LHCN-M2 (cell line): ENCODE data around the gene IL17C. TPM values are rescaled to one million over a fixed set of nuclear protein-coding genes. Genes with fewer than 3 reads are reported as not detected.
A peak's percentile ranks its signal among the peaks of the same experiment; 100 is the strongest.
"Not testable (repeated sequence)": the region's sequence is repeated elsewhere in the genome, so short reads cannot be mapped to it uniquely, and the experiment has no call there.

Experiments used
- DNase-seq: peaks from one replicate; pipeline ENCODE4 v3.0.0-alpha.2; 2012; ENCODE audit warnings: low read depth
- total RNA-seq: library from RNA; depleted of rRNA; stranded (reverse); fragments of >200 nt; gene quantifications from 2 replicates; pipeline ENCODE4 v1.2.3, GENCODE V29; 2014

Gene IL17C
- total RNA-seq, 1 experiment from 2014 or later, result not detected

DNA sequence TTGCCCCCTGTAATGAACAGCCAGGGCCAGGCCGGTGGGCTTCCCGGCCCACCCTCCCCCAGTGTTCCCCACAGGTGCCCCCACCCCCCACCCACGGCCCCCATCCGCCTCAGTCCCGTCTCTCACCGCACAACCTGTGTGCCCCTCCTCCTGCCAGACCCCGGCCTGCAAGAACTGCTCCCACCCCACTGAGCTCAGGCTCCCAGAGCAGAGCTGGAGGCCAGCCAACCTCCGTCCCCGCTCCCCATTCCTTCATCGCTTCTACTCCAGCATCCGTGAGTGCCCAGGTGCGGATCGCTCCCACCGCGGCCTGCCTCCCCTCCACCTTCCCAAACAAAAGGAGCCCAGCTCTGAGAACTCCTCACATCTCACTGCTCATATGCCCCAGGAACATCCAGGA lies 20.3 kb downstream of the IL17C start:
- no peak for DNase-seq

DNA sequence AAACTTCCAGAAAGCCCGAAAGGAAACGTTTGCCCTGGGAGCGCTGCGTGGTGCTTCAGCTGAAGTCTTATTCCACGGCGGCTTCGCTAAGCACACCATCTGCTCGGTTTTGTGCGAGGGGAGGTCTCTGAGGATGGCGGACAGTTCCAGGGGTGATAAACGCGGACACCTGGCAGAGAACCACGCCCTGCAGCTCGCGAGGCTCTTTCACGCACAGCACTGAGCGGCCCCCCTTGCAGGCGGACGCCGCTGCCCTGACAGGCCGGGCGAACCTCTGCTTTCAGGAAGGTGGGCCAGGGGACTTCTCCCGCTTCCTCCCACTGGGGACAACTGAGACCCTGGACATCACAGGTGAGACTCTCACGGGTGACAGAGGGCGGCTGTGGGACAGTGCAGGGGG lies 20.8 kb downstream of the IL17C start:
- no peak for DNase-seq

DNA sequence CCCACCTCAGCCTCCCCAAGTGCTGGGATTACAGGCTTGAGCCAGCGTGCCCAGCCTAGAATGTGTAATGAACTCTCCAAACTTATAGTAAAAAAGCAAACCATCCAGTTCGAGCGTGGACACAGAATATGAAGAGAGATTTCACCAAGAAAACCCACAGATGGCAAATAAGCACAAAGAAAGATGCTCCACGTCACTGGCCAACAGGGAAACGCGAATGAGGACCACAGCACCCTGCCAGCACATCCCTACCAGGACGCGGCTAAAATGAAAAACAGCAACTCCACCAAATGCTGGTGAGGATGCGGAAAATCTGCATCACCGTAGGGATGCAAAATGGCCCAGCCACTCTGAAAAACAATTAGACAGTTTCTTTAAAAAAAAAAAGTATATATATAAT lies 23.1 kb downstream of the IL17C start:
- no peak for DNase-seq

DNA sequence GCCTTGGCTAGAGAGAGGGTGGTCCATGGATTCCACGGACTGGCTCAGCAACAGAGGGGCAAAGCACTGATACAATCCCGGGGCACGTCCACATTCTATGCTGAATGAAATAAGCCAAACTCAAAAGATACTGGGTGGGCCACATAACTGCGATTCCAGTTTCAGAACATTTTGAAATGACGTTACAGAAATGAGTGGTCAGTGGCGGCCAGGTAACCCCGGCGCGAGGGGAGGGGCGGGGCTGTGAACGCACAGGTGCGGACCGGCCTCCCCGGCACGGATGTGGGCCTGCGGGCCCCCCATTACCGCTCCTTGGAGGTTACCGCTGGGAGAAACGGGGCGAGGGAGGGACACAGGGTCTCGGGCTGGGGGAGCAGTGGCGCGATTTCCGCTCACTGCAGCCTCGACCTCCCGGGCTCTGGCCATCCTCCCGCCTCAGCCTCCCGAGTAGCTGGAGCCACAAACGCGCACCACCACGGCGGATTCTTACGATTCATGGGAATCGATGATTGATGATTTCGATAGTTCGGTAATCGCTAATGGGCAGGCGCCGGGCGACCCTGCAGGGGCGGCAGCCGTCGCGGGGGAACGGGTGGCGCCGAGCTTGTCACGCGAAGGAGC lies 24.0 kb downstream of the IL17C start:
- no peak for DNase-seq

DNA sequence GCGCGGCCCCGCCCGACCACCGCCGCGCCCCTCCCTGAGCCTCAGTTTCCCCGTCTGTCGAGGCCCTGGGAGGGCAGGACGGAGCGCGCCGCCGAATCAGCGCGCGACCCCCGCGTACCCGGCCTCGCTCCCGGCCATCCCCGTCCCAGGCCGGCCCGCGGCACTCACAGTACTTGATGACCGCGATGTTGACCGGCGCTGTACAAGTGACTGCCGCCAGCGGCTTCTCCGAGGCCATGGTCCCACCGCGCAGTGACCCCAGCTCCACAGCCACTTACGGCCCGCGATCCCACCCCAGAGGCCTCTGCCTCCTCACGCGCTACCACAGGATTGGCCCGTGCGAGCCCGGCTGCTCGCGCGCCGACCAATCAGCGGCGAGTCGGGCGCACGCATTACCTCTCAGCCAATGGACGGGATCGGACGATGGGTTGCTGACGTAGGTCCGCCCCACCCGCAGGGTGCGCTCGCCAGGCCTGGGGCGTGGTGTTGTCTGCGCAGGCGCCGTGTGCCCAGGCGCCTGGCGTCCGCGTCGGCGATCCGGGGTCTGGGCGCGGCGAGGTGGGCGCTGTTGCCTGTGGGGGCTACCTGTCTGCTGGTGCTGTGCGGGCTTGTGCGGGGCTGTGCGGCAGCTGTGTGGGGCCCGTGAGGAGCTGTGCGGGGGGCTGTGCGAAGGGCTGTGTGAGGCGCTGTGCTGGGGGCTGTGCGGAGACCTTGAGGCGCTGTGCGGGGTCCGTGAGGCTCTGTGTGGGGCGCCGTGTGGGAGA lies 24.7 kb downstream of the IL17C start, which contains the start of gene MVD:
Gene MVD (minus strand): TSS at position 249 of the 764 bp plus-strand sequence. CDS start 11 bp downstream, at position 238.
- peak; percentile 96 for DNase-seq

DNA sequence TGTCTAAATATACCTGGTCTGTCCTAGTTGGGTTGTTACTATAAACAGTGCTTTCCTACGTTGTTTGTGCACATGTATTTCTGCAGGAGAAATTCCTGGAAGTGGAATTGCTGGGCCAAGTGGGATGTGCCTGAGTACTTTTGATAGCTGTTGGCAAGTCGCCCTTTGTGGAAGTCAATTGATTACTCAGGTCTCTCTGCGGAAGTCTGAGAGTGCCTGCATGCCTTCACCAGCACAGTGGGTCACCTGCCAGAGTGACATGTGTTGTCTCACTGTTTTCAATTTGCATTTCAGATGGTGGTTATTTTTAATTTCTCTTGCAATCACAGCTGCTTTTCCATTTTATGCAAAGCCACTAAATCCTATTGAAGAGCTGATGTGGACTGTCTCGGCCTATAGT lies 26.8 kb downstream of the IL17C start:
- DNase-seq, result no peak

DNA sequence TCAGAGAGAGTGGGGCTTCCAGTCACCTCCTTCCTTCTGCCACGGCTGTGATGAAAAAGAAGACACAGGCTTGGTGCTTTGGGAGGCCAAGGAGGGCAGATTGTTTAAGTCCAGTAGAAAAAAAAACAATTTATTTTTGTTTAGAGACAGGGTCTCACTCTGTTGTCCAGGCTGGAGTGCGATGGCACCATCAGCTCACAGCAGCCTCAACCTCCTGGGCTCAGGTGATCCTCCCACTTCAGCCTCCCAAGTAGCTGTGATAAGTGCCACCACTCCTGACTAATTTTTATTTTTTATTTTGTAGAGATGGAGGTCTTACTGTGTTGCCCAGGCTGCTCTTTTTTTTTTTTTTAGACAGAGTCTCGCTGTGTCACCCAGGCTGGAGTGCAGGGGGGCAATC lies 27.2 kb downstream of the IL17C start:
- no peak for DNase-seq

DNA sequence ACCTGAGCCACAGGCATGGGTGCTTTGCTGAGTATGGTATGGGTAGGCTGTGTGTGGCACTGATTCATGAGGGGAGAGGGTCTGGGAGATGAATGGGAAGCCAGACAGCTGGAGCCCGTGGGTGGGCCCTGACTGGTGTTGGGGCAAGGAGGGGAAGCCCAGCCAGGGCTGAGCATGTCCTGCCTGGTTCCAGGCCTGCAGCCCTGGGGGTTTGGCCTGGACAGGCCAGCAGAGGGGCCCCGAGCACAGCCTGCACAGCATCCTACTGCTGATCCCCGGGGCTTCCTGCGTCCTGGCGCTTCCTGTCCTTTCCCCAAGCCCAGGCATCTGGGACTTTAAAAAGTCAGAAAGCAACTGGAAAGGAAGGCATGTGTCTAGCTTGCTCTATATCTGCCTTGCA lies 29.1 kb downstream of the IL17C start:
- no peak for DNase-seq

DNA sequence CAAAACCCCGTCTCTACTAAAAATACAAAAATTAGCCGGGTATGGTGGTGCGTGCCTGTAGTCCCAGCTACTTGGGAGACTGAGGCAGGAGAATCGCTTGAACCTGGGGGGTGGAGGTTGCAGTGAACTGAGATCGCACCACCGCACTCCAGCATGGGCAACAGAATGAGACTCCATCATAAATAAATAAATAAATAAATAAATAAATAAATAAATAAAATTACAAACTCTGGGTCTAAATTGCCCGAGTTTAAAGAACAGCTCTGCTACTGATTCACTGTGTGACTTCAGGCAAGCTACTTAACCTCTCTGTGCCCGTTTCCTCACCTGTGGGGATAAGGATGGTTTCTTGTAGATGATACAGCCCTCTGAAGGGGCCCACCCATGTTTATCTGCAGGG lies 31.1 kb downstream of the IL17C start:
- DNase-seq, result not testable (repeated sequence)

DNA sequence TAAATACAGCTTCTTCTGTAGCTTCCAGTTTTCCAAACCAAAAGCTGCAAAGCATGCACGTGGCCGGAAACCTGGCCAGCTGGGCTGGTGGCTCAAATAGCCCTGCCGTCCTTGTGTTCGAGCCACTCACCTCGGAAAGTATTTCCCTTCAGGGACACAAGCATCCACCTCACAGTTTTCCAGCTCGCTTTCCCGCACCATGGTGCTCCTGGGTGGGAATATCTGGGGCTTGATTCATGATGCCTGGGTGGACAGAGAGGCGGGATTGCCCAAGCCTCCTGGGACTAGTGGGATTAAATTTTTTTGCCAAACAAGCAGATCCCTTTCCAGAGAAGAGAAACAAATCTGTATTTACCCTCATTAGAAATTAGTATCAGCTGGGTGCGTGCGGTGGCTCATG lies 31.6 kb downstream of the IL17C start:
- no peak for DNase-seq

DNA sequence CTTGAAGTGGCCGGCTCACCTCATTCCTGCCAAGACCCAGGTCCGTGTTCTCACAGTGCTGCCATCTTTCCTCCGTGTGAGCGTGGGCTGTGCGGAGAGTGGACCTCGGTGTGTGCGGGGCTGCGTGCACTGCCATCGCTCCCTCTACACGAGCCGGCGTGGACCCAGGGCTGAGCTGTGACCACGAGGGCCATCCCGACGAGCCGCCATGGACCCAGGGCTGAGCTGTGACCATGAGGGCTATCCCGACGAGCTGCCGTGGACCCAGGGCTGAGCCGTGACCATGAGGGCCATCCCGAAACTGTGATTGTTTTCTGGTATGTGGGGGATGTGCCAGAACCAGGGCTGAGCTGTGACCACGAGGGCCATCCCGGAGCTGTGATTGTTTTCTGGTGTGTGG lies 33.4 kb downstream of the IL17C start:
- DNase-seq, result no peak

DNA sequence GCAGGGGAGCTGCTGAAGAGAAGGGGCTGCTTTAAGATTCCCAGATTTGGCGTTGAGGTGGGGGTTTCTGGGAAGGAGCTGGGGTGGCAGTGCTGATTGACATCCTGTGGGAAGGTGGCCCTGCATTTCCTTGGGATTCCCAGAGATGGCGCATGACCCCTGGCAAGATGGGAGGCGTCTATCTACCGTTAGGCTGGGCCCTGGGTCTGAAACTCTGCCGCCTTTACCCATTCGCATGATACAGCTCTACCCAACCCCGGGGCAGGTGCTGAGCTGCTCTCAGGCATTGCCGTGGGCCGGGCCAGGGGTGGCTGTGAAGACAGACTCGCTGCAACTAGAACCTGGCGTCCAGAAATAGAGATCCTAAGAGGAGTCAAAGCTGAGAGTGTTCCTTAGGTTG lies 34.4 kb downstream of the IL17C start:
- no peak for DNase-seq

DNA sequence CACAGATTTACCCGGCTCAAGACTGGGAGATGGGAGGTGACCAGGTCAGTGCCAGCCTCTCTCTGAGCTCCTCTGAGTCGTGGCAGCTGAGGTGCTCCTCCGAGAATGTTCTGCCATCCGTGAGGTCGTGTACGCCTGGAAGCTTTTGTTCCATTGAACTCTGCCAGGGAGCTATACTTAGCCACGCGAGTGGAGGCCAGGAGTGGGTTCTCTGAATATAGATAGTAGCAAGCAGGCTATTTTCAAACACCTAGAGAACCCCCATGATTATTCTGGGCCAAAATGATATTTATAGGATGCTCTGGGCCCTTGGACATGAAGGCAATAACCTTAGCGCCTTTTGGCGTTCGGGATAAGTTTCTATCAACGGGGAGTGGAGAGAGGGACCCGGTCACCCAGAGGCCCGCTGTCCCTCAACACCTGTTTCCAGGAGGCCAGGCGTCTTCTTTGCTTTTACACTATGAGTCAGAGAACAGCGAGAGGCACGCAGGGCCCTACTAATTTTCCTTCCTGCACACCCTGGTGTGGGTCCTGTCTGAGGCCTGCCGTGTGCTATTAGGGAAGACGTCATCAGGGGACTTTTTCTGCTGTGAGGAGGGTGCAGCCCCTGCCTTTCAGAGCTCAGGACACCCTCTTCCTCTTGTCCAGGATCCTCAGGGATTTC lies 35.5 kb downstream of the IL17C start:
- no peak for DNase-seq

DNA sequence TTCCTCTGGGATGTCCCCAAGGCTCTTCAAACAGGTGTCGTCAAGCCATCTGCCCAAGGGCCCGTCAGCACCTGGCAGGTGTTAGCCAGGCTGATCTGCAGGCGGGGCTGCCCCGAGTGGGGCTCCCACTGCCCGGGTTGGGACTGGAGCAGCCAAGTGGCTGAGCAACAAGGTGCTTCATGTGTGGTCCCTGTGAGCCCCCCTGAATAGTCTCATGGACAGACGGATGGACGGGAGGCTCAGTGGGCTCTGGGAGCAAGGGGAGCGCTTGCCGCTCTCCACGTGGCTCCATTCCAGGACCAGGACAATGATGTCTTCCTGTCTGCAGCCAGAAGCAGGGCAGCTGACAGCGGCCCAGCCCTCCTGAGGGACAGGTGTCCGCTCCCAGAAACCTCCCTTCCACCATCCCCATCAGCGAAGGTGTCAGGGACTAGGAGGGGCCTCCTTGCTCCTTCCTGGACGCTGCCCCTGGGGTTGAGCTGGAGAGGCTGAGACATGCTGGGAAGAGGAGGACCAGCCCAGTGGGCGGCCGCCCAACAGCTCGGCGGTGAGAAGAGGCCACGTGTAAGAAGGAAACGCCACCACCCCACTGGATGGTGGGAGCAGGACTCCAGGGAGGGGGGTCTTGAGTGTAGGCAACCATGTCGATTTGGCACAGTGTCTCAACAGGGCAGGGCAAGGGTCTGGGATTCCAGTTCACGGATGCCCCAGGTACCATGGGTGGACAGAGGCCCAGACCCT lies 38.3 kb downstream of the IL17C start:
- DNase-seq, result no peak

DNA sequence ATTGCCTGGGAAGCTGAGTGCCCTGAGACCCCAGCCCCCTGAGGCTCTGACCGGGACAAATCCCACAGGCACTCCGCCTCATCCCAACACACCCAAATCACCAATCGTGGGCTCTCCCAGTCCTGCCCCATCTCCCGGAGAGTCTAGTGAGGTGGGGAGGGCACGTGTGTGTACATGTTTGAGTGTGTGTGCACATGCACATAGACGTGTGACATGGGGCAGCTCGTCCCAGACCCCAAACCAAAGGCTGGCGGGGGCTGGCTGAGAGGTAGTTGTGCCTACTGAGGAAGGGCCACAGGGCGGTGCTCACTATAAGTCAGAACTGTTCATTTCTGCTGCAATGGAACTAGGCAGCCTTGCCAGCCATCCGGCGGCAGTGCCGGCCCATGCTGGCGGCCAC lies 39.3 kb downstream of the IL17C start:
- no peak for DNase-seq

DNA sequence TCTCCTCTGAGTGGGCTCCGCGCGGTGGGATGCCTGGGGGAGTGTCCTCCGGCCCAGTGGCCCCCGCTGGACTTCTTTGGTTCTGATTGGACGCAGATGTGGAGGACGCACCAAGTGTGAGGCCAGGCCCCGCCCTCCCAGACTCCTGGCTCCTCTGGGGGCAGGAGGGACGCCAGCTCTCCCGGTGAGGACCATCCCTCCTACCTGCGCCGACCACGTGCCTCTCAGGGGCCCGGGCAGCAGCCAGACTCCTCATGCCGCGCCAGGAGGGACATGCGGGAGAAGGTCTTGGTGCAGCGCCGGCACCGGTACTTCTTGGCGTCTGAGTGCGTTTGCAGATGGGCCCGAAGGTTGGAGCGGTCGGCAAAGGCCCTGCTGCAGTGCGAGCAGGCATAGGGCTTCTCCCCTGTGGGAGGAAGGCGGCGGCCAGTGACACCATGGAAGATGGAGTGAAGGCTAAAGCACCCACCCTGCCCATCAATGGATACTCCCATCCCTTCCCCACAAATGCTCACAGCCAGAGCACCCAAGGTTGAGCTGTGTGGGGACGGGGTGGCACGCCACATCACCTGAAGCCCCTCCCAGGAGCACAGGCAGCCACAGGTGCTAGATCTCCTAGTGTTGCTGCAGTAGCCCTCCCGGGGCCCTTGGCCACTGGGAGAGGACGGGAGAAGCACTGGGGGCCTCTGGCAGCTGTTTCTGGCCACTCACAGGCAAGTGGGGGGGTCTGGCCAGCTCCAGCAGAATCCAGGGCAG lies 40.0 kb downstream of the IL17C start:
- no peak for DNase-seq

DNA sequence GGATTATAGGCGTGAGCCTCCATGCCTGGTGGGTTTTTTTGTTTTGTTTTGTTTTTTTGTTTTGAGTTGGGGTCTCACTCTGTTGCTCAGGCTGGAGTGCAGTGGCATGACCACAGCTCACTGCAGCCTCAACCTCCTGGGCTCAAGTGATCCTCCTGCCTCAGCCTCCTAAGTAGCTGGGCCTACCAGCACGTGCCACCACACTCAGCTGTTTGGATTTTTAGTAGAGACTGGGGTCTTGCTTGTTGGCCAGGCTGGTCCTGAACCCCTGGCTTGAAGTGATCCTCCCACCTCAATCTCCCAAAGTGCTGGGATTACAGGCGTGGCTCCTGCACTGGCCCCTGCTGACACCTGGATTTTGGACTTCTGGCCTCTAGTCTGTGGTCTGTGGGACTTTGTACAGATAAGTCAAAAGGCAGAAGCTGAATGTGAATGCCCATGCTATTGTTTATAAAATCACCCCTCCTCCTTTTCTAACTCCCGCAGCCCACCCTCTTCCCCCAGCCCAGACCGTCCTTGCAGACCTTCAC lies 42.2 kb downstream of the IL17C start:
- DNase-seq, result no peak

DNA sequence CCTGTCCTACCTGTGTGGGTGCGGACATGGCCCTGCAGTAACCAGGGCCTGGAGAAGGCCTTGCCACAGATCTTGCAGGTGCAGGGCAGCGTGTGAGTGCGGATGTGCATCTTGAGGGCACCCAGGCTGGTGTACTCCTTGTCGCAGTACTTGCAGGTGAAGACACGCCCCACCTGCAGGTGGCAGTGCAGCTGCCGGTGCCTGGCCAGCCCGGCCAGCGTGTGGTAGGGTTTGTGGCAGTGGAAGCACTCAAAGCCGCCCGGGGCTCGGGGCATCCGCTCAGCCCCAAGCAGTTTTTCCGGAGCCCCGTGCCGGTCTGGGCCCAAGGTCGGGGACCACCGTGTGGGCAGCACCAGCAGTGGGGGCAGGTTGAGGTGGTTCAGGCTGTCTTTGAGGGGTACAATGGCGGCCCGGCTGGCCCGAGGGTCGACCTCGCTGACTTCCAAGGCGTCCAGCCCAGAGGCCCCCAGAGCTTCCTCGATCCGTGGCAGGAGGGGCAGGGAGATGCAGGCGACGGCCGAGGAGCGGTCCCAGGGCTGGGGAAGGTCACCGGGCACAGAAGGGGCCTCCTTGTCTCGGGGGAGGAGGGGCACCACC lies 42.8 kb downstream of the IL17C start:
- no peak for DNase-seq

DNA sequence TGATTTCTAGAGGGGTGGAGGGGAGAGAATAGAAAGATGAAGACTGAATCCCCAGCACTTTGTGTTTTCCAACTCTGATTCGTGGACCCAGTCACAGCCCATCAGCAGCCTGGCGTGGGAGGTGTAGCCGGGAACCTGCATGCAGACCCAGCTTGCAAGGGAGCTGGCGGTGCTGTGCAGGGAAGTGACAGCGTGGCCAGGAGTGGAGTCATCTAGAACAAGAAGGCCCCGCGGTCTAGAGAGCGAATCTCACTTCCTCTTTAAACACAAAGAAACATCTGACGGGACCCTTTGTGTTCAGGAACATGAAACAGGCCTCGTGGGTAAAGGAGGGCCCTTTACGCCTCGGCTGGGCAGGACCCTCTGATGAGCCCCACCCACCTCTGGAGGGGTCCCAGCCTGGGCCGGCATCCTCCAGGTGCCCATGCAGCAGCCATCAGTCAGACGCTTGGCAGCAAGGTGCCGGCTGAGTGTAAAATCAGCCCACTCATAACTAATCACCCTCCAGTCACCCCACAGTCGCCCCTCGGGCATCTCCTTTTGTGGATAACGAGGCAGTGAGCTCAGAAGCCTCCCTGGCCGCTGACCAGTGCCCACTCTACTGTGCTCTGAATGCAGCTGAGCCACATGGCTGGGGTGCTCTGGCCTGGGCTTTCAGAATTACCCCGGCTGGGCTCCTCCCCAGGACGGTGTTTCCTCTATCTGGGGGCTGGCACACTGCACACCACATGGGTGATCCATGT lies 43.5 kb downstream of the IL17C start:
- DNase-seq, result no peak

DNA sequence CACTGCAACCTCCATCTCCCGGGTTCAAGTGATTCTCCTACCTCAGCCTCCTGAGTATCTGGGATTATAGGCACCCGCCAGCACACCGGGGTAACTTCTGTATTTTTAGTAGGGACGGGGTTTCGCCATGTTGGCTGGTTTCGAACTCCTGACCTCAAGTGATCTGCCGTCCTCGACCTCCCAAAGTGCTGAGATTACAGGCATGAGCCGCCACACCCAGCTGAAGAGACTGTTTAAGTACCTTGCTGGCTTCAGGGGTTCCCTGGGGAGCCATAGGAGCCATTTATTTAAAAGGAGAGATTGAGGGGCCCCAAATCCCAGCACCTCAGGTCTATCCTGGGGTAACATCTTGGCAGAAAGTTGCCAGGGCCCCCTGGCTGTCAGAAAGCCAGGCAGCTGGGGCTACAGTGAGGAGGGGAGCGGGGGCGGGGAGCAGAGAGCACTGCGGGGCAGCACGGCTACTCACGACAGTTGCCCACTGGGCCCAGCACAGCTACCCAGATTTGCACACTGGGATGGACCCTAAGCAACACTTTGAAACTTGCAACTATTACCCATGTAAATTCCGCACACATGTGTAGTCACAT lies 46.3 kb downstream of the IL17C start:
- DNase-seq, result no peak
